IPS-15b (cell line): ENCODE data around the gene SPIN1.

Experiments used
- H3K27me3 ChIP-seq: one replicate; pipeline ENCODE4 v1.6.1; 2013; ENCODE audit warnings: low read length; ENCODE audit not compliant: control insufficient read depth, insufficient read depth
- H3K36me3 ChIP-seq: one replicate; pipeline ENCODE4 v1.6.1; 2013; ENCODE audit warnings: low read length; ENCODE audit not compliant: control insufficient read depth, insufficient read depth
- H3K4me1 ChIP-seq: one replicate; pipeline ENCODE4 v1.6.1; 2013; ENCODE audit warnings: mild to moderate bottlenecking, low read length; ENCODE audit not compliant: control insufficient read depth, insufficient read depth
- H3K4me3 ChIP-seq: one replicate; pipeline ENCODE4 v1.5.1; 2013; ENCODE audit warnings: low read depth, low read length
- H3K9ac ChIP-seq: one replicate; pipeline ENCODE4 v1.6.1; 2013; ENCODE audit warnings: low read depth, mild to moderate bottlenecking, low read length
- H3K9me3 ChIP-seq: one replicate; pipeline ENCODE4 v1.6.1; 2013; ENCODE audit warnings: mild to moderate bottlenecking, low read length; ENCODE audit not compliant: control insufficient read depth, insufficient read depth

The SPIN1 gene

DNA sequence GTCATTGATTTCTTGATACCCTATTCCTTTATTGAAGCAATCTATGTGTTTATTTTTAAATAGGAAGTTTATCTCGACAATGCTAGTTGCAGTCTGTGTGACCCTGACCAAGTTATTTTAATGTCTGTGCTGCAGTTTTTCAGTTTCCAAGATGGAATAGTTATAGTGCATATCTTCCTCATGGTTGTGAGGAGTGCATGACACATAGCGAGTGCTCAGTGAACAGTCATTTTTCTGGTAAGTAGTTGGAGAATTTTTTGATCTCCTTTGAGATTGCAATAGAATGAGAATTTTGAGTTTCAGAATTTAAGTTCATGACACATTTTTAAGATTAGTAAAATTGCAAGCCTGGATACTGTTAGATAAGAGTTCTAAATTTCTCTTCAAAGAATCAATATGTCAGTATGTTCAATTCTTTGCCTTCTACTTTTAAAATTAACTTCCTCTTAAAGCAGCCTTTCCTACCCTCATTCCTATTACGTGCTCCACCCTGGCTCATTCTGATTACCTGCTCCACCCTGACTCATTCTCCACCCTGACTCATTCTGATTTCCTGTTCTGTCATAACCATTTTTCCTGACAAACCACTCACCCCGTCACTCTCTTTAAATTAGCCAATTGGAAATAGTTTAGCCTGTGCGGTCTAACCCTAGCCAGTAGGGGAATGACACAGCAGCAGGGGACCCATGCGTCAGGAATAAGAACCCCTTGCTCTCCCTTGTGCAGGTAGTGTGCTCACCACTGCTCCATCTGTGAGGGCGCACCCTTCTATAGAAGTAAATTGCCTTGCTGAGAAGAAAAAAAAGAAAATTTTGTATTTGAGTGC is 30.7 kb downstream of the SPIN1 start:
- Histone ChIP-seq H3K36me3 (peaks cover 10% of the 10 kb centered on the region), H3K4me3 (no peak overlapping the region), H3K9me3 (peaks cover 21% of the 10 kb centered on the region), H3K4me1 (peaks cover 7% of the 10 kb centered on the region), H3K9ac (no peak overlapping the region), H3K27me3 (no peaks in the 10 kb centered on the region)

- Histone ChIP-seq H3K27me3 (no peaks in the 10 kb centered on the region), H3K9ac (no peak overlapping the region), H3K9me3 (peaks cover 16% of the 10 kb centered on the region), H3K4me3 (no peak overlapping the region), H3K36me3 (peaks cover 10% of the 10 kb centered on the region), H3K4me1 (peaks cover 7% of the 10 kb centered on the region)
These were observed 32.0 kb downstream of the SPIN1 start for GRCh38 chr9:88420227-88420626.

DNA sequence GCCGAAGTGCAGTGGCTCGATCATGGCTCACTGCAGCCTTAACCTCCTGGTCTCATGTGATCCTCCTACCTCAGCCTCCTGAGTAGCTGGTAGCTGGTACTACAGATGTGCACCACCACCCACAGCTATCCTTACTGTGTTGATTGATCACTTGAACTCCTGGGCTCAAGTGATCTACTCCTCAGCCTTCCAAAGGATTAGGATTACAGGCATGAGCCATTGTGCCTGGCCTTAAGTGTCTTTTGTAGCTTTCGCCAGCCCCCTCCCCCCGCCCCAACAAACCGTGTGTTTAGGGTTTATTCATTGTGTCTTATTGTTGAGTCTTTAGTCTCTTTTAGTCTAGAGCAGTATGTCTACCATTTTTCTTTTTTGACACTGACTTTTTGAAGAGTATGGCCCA is 33.1 kb downstream of the SPIN1 start:
- Histone ChIP-seq H3K9me3 (peaks cover 16% of the 10 kb centered on the region), H3K4me1 (peaks cover 7% of the 10 kb centered on the region), H3K36me3 (peaks cover 10% of the 10 kb centered on the region), H3K4me3 (no peak overlapping the region), H3K27me3 (no peaks in the 10 kb centered on the region), H3K9ac (no peak overlapping the region)

GRCh38 chr9:88425538-88425950 is 37.3 kb downstream of the SPIN1 start:
- H3K4me1 ChIP-seq = peaks cover 4% of the 10 kb centered on the region
- no peak overlapping the region for H3K9ac ChIP-seq
- no peaks in the 10 kb centered on the region for H3K27me3 ChIP-seq
- H3K4me3 ChIP-seq = no peak overlapping the region
- peaks cover 8% of the 10 kb centered on the region for H3K36me3 ChIP-seq
- peaks cover under 1% of the 10 kb centered on the region for H3K9me3 ChIP-seq

- Histone ChIP-seq H3K9ac (no peak overlapping the region), H3K36me3 (peaks cover 2% of the 10 kb centered on the region)
These were observed 38.4 kb downstream of the SPIN1 start for GRCh38 chr9:88426651-88427050.

GRCh38 chr9:88429595-88430430 is 41.6 kb downstream of the SPIN1 start:
- Histone ChIP-seq H3K4me3 (no peak overlapping the region), H3K9ac (no peak overlapping the region), H3K9me3 (no peaks in the 10 kb centered on the region), H3K4me1 (peaks cover 4% of the 10 kb centered on the region), H3K27me3 (no peaks in the 10 kb centered on the region), H3K36me3 (peaks cover 7% of the 10 kb centered on the region)

More at GRCh38 chr9:88426651-88427050, 38.4 kb downstream of the SPIN1 start:
- no peak overlapping the region for H3K4me3 ChIP-seq
- H3K4me1 ChIP-seq = peaks cover 4% of the 10 kb centered on the region
- no peaks in the 10 kb centered on the region for H3K9me3 ChIP-seq
- H3K27me3 ChIP-seq = no peaks in the 10 kb centered on the region

DNA sequence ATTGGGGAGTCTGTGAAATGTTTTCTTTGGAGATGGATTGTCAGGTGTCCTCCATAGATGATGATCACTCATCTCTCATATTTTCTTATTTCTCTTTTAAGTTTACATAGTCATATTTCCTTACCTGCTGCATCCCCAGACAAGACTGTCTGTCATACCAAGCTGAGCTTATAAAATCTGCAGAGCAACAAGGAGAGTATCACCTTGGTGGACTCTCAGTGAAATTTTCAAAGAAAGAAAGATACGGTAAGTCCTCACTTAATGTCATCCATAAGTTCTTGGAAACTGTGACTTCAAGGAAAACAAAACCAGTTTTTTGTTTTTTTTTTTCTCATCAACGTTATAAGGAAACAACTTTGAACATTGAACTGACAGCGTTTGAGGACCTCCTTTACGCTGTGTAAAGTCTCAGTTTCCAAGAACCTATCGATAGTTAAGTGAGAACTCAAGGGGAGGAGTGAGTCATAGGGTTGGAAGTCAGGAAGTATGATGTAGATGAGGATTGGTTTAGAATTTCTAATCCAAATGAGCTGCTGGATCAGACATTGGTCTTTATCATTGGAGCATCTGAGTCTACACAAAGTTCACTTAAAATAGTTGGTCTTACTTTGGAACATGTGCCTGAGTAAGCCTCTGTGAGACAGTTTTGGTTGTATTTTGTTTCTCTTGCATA is 45.5 kb downstream of the SPIN1 start:
- peaks cover 17% of the 10 kb centered on the region for H3K36me3 ChIP-seq
- H3K9me3 ChIP-seq = no peaks in the 10 kb centered on the region
- no peak overlapping the region for H3K9ac ChIP-seq
- no peak overlapping the region for H3K4me3 ChIP-seq
- peaks cover 4% of the 10 kb centered on the region for H3K4me1 ChIP-seq
- no peaks in the 10 kb centered on the region for H3K27me3 ChIP-seq

DNA sequence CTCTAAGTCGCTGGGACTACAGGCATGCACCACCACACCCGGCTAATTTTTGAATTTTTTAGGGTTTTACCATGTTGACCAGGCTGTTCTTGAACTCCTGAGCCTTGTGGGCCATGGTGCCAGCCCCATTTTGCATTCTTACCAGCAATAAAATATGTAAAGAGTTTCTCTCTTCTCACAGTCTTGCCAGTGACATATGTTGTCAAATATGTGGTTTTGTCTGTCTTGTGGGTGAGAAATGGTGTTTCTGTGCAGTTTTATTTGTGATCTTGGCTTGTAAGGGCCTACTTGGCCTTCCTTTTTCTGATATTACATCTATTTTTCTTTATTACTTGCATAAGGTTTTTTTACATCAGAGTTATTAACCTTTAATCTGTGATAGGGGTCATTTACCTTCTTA is 47.1 kb downstream of the SPIN1 start:
- peaks cover 15% of the 10 kb centered on the region for H3K36me3 ChIP-seq
- H3K4me3 ChIP-seq = no peak overlapping the region
- H3K27me3 ChIP-seq = no peaks in the 10 kb centered on the region
- no peaks in the 10 kb centered on the region for H3K9me3 ChIP-seq
- H3K4me1 ChIP-seq = no peaks in the 10 kb centered on the region
- no peak overlapping the region for H3K9ac ChIP-seq

DNA sequence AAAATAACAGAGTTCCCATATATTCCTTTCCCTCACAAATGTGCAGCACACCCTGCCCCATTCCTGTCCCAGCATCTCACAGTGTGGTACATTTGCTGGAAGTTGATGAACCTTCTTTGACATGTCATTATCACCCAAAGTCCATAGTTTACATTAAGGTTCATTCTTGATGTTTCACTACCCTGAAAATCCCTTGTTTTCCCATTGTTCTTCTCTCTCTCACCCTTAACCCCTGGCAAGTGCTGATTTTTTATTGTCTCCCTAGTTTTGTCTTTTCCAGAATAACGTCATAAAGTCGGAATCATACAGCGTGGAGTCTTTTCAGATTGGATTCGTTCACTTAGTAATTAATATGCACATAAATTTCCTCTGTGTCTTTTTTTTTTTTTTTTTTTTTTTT is 48.1 kb downstream of the SPIN1 start:
- no peaks in the 10 kb centered on the region for H3K27me3 ChIP-seq
- no peaks in the 10 kb centered on the region for H3K4me1 ChIP-seq
- H3K9ac ChIP-seq = no peak overlapping the region
- H3K4me3 ChIP-seq = no peak overlapping the region
- H3K9me3 ChIP-seq = no peaks in the 10 kb centered on the region
- peaks cover 18% of the 10 kb centered on the region for H3K36me3 ChIP-seq

DNA sequence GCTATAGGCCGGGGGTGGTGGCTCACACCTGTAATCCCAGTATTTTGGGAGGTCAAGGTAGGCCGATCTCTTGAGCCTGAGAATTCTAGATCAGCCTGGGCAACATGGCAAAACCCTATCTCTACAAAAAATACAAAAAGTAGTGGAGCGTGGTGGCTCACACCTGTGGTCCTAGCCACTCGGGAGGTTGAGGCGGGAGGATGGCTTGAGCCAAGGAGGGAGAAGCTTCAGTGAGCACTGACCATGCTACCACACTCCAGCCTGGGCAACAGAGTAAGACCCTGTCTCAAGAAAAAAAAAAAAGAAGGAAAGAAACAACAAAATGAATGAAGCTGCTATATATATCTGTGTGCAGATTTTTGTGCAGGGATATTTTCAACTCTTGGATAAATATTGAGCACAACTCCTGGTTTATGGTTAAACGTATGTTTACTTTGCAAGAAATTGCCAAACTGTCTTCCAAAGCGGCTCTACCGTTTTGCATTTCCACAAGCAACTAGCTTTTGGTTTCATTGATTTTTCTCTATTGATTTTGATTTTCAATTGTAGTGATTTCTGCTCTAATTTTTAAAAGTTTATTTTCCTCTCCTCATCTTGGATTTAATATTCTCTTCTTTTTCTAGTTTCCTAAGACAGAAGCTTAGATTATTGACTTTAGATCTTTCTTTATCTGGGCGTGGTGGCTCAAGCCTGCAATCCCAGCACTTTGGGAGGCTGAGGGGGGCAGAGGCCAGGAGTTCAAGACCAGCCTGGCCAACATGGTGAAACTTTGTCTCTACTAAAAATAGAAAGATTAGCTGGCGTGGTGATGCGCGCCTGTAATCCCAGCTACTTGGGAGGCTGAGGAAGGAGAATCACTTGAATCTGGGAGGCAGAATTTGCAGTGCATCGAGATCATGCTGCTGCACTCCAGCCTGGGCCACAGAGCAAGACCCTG is 49.2 kb downstream of the SPIN1 start:
- H3K4me3 ChIP-seq = no peak overlapping the region
- no peaks in the 10 kb centered on the region for H3K4me1 ChIP-seq
- peaks cover 18% of the 10 kb centered on the region for H3K36me3 ChIP-seq
- H3K9me3 ChIP-seq = no peaks in the 10 kb centered on the region
- no peak overlapping the region for H3K9ac ChIP-seq
- no peaks in the 10 kb centered on the region for H3K27me3 ChIP-seq

GRCh38 chr9:88438811-88439210 is 50.6 kb downstream of the SPIN1 start:
- Histone ChIP-seq H3K36me3 (peaks cover 18% of the 10 kb centered on the region), H3K9ac (no peak overlapping the region), H3K4me1 (peaks cover 8% of the 10 kb centered on the region), H3K4me3 (no peak overlapping the region), H3K9me3 (no peaks in the 10 kb centered on the region), H3K27me3 (no peaks in the 10 kb centered on the region)
